Thoracic aorta (tissue), 2 donors: ENCODE measurements around the gene KRTAP10-3. TPM values are rescaled to one million over a fixed set of nuclear protein-coding genes. Genes with fewer than 3 reads are reported as not detected.
"Not testable (repeated sequence)": the region's sequence is repeated elsewhere in the genome, so short reads cannot be mapped to it uniquely, and the experiment has no call there.

Experiments used
- ATAC-seq: fragments of 150-250 bp; one replicate; pipeline ENCODE4 v1.8.0; 2017; ENCODE audit warnings: low read depth; ENCODE audit not compliant: insufficient number of reproducible peaks, low FRiP score
- DNase-seq: peaks from one replicate; pipeline ENCODE4 v3.0.0-alpha.2; 2020; ENCODE audit warnings: low spot score
- H3K27ac ChIP-seq, 2 donors: fragments of 200-600 bp; sonication (generic); 1 replicate in 1 of 2; 2 replicates in 1 of 2; pipeline ENCODE4 v1.5.1; 2016; ENCODE audit warnings: mild to moderate bottlenecking in 2 of 2, moderate library complexity in 2 of 2
- H3K27me3 ChIP-seq: fragments of 200-600 bp; sonication (generic); replicated peaks from 2 replicates; pipeline ENCODE4 v1.6.0; 2016; ENCODE audit warnings: mild to moderate bottlenecking; ENCODE audit not compliant: insufficient read depth
- H3K36me3 ChIP-seq: fragments of 200-600 bp; sonication (generic); one replicate; pipeline ENCODE4 v1.5.1; 2016
- H3K4me1 ChIP-seq, 2 donors: fragments of 200-600 bp; sonication (generic); 1 replicate in 1 of 2; 2 replicates in 1 of 2; pipeline versions ENCODE4 v1.5.1 to v1.6.0; 2016; ENCODE audit warnings: low read depth in 2 of 2, mild to moderate bottlenecking in 1 of 2; ENCODE audit not compliant: control insufficient read depth in 1 of 2
- H3K4me3 ChIP-seq: fragments of 200-600 bp; sonication (generic); 2 replicates; pipeline ENCODE4 v1.5.1; 2016; ENCODE audit warnings: mild to moderate bottlenecking
- H3K9me3 ChIP-seq: fragments of 200-600 bp; sonication (generic); 2 replicates; pipeline ENCODE4 v1.5.1; 2016
- total RNA-seq, 2 donors: library from RNA; depleted of rRNA; stranded (reverse); fragments of >200 nt; gene quantifications; one replicate each; pipeline versions ENCODE4 v1.1.0 to v1.2.3, GENCODE V29; 2016
- TF ChIP-seq, protein P1 (sequence below): fragments of 200-600 bp; sonication (generic); IDR thresholded peaks from one replicate; pipeline ENCODE4 v1.5.1; 2019; ENCODE audit warnings: antibody characterized with exemption

The KRTAP10-3 gene
- total RNA-seq, 2 donors from 2014 or later, result not detected

DNA sequence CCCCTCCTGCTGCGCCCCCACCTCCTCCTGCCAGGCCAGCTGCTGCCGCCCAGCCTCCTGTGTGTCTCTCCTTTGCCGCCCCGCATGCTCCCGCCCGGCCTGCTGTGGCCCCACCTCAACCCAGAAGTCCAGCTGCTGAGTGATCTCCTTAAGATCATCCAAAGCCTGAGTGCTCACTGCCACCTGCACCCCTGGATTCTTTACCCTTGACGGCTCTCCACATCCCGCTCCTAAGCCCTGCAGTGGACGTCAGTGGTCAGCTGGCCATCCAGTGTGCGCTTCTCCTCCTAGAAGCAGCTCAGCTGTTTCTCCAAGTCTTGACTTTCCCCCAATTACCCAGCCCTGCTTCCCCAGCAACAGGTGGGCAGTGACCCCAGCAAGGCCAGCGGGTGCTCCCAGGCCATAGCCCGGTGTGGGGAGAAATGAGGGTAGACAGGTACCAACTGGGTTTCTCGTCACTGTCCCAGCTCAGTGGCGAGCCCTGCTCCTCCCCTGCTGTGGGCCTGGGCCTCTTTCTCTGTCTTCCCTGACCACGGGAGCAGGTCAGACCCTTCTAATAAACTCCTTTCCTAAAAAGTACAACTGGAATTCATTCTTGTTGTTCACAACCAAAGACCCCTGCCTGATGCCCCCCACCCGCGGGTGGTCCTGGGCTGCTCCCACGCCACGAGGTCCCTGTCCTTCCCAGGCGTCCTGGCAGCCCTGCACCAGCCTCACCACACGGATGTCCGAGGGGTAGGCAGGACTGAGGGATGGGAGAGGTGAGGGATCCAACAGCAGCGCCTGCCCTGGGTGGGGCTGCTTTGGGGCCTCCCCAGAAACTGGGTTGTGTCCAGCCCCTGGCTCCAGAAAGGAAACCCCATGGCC, 43.2 kb upstream of the KRTAP10-3 start:
- ATAC-seq (no peak), DNase-seq (no peak)
- H3K4me3 ChIP-seq, result no peak overlapping the region
- no peaks in the 10 kb centered on the region for H3K4me1 ChIP-seq
- peaks cover 2% of the 10 kb centered on the region for H3K9me3 ChIP-seq
- TF ChIP-seq, protein P1, sequence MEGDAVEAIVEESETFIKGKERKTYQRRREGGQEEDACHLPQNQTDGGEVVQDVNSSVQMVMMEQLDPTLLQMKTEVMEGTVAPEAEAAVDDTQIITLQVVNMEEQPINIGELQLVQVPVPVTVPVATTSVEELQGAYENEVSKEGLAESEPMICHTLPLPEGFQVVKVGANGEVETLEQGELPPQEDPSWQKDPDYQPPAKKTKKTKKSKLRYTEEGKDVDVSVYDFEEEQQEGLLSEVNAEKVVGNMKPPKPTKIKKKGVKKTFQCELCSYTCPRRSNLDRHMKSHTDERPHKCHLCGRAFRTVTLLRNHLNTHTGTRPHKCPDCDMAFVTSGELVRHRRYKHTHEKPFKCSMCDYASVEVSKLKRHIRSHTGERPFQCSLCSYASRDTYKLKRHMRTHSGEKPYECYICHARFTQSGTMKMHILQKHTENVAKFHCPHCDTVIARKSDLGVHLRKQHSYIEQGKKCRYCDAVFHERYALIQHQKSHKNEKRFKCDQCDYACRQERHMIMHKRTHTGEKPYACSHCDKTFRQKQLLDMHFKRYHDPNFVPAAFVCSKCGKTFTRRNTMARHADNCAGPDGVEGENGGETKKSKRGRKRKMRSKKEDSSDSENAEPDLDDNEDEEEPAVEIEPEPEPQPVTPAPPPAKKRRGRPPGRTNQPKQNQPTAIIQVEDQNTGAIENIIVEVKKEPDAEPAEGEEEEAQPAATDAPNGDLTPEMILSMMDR, result no peak
- no peaks in the 10 kb centered on the region for H3K27me3 ChIP-seq
- no peak overlapping the region for H3K27ac ChIP-seq
- no peaks in the 10 kb centered on the region for H3K36me3 ChIP-seq

DNA sequence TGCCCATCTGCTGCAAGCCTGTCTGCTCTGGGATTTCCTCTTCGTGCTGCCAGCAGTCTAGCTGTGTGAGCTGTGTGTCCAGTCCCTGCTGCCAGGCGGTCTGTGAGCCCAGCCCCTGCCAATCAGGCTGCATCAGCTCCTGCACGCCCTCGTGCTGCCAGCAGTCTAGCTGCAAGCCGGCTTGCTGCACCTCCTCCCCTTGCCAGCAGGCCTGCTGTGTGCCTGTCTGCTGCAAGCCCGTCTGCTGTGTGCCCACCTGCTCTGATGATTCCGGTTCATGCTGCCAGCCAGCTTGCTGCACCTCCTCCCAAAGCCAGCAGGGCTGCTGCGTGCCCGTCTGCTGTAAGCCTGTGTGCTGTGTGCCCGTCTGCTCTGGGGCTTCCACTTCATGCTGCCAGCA, 42.5 kb upstream of the KRTAP10-3 start:
- H3K9me3 ChIP-seq, ATAC-seq, H3K4me1 ChIP-seq, H3K27me3 ChIP-seq, H3K4me3 ChIP-seq, DNase-seq, H3K36me3 ChIP-seq, H3K27ac ChIP-seq: not testable (repeated sequence)

DNA sequence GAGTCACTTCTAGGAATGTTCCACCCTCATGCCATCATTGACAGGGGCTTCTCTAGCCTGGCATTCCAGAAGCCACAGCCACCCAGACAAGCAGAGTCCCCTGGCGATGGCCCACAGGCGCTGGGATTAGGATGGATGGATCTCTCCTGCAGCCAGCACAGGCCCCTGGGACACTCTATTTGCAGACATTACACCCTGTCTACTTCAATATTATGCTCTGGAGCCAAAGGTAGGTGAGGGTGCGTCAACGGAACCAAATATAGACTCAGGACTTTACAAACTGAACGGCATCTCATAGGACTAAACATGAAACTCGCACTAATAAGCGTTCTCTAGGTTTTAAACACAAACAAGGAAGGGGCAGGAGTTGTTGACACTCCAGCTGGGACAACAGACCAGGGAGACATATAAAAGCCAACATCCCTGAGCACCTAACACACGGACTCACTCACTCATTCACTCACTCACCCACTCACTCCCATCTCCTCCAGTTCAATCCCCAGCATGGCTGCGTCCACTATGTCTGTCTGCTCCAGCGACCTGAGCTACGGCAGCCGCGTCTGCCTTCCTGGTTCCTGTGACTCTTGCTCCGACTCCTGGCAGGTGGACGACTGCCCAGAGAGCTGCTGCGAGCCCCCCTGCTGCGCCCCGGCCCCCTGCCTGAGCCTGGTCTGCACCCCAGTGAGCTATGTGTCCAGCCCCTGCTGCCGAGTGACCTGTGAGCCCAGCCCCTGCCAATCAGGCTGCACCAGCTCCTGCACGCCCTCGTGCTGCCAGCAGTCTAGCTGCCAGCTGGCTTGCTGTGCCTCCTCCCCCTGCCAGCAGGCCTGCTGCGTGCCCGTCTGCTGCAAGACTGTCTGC, 41.8 kb upstream of the KRTAP10-3 start, which contains the start of gene KRTAP10-7:
KRTAP10-7 (plus strand) TSS at position 480 of the 861 bp plus-strand sequence; CDS start at position 505, 25 bp downstream.
- H3K27me3 ChIP-seq, H3K9me3 ChIP-seq, ATAC-seq, H3K36me3 ChIP-seq, H3K4me3 ChIP-seq, DNase-seq, H3K4me1 ChIP-seq, H3K27ac ChIP-seq: not testable (repeated sequence)

DNA sequence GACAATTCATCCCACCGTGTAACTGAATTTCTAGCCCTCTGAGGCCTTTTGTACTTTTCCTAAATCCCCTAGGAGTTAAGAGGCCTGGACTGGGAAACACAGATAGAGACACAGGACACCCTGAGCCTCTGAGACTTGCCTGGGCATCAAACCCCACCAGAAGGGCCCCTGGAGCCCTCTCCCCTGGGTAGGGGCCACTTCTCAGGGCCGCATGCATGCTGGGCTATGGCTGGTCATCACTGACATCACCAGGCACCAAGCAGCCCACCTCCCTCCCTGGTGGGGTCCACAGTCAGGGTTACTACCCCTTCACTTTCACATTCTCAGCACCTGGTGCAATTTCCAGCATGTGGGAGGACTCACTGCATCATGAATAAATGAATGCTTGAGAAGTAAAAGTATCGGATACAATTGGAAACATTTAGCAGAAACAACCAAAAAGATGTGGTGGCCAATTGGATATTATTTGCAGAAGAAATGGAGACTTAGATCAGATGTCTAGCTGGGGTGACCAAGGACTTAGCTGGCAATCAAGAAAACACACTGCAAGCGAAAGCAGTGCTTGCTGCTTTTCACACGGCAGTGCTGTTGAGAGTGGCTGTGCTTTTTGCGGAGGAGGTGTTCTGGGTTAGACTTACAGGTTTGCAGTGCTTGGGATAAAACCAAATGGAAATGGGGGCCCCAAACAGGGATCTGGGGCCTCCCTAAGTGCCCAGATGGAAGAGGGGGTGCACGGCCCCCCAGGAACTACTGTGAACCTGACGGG, 40.9 kb upstream of the KRTAP10-3 start:
- peaks cover 2% of the 10 kb centered on the region for H3K9me3 ChIP-seq
- no peaks in the 10 kb centered on the region for H3K4me1 ChIP-seq
- H3K27me3 ChIP-seq, result no peaks in the 10 kb centered on the region
- TF ChIP-seq, protein P1, result no peak
- H3K27ac ChIP-seq, result no peak overlapping the region
- DNase-seq, result no peak
- no peaks in the 10 kb centered on the region for H3K36me3 ChIP-seq
- no peak overlapping the region for H3K4me3 ChIP-seq
- no peak for ATAC-seq

DNA sequence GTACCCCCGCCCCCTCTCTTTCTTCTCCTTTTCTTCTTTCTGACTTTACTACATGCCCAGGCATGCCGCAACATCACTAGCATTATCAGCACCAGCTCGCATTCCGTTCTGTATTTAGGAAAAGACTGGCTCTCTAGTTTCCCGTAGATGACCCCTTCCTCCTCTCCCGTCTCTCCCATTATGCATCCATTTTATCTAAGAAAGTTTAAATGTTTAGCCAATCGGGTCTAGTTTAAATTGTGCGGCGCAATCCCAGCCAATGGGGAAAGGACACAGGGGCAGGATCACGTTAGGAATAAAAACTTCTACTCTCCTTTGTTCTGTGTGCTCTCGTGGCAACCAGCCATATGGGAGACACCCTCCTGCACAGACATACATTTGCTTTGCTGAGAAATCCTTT, 39.5 kb upstream of the KRTAP10-3 start:
- no peaks in the 10 kb centered on the region for H3K9me3 ChIP-seq
- no peaks in the 10 kb centered on the region for H3K36me3 ChIP-seq
- no peak overlapping the region for H3K27ac ChIP-seq
- no peak for DNase-seq
- H3K4me3 ChIP-seq, result no peak overlapping the region
- TF ChIP-seq, protein P1, result no peak
- ATAC-seq, result no peak
- no peaks in the 10 kb centered on the region for H3K27me3 ChIP-seq
- H3K4me1 ChIP-seq, result no peaks in the 10 kb centered on the region
